HG03045 (cell line): Measurements from ENCODE around the gene TBC1D22B.

ENCODE experiments used
- ATAC-seq: cut with Tn5 transposase; IDR thresholded peaks from one replicate; pipeline ENCODE4 v1.9.1; 2021; ENCODE audit warnings: mild to moderate bottlenecking, moderate library complexity; ENCODE audit not compliant: unreplicated experiment

Gene TBC1D22B

GRCh38 chr6:37347670-37348111 is 90.1 kb downstream of the TBC1D22B start:
- ATAC-seq = no peak

- no peak for ATAC-seq
These were observed 93.5 kb downstream of the TBC1D22B start for GRCh38 chr6:37351027-37351426.

- no peak for ATAC-seq
These were observed 94.8 kb downstream of the TBC1D22B start for GRCh38 chr6:37352384-37352783.

- ATAC-seq = peak; percentile 82
These were observed 96.4 kb downstream of the TBC1D22B start, which contains the start of gene RNF8 for GRCh38 chr6:37353761-37354525. RNF8 (plus strand) TSS chr6:37353983; CDS start chr6:37354165, 182 bp downstream.

- ATAC-seq = peak; percentile 12
These were observed 97.2 kb downstream of the TBC1D22B start for GRCh38 chr6:37354526-37355384.

GRCh38 chr6:37357288-37357687 is 99.7 kb downstream of the TBC1D22B start:
- ATAC-seq = no peak

- ATAC-seq = no peak
These were observed 100.3 kb downstream of the TBC1D22B start for GRCh38 chr6:37357860-37358259.

- ATAC-seq = no peak
These were observed 101.5 kb downstream of the TBC1D22B start for GRCh38 chr6:37359039-37359438.

GRCh38 chr6:37362101-37362828 is 104.7 kb downstream of the TBC1D22B start:
- no peak for ATAC-seq

- no peak for ATAC-seq
These were observed 108.2 kb downstream of the TBC1D22B start for GRCh38 chr6:37365791-37366190.

- no peak for ATAC-seq
These were observed 109.3 kb downstream of the TBC1D22B start for GRCh38 chr6:37366910-37367309.

- no peak for ATAC-seq
These were observed 111.4 kb downstream of the TBC1D22B start for GRCh38 chr6:37368961-37369320.

GRCh38 chr6:37369321-37370201 is 112.0 kb downstream of the TBC1D22B start:
- ATAC-seq = no peak

- no peak for ATAC-seq
These were observed 113.8 kb downstream of the TBC1D22B start for GRCh38 chr6:37371154-37372083.

GRCh38 chr6:37372116-37372515 is 114.5 kb downstream of the TBC1D22B start:
- no peak for ATAC-seq

- no peak for ATAC-seq
These were observed 116.4 kb downstream of the TBC1D22B start for GRCh38 chr6:37373822-37374471.

GRCh38 chr6:37375376-37375775 is 117.8 kb downstream of the TBC1D22B start:
- no peak for ATAC-seq

- no peak for ATAC-seq
These were observed 118.6 kb downstream of the TBC1D22B start for GRCh38 chr6:37376078-37376743.
